Cardiac fibroblast (primary cell): ENCODE results near the gene SCAPER.
A peak's percentile ranks its signal among the peaks of the same experiment; 100 is the strongest.

Experiments used
- DNase-seq, 2 donors: peaks; one replicate each; pipeline versions ENCODE4 v3.0.0 to v3.0.0-alpha.2; 2010; ENCODE audit warnings: low read depth in 2 of 2
- H3K4me3 ChIP-seq, 2 donors: replicated peaks in 1 of 2; 1 replicate in 1 of 2; 2 replicates in 1 of 2; pipeline ENCODE4 v1.5.1; 2011; ENCODE audit warnings: low read depth in 2 of 2, low read length in 2 of 2, mild to moderate bottlenecking in 2 of 2, moderate library complexity in 1 of 2
- TF ChIP-seq, protein P1 (sequence below): IDR thresholded peaks from one replicate; pipeline ENCODE4 v1.5.1; 2011; ENCODE audit warnings: low read depth, mild to moderate bottlenecking, low read length, inconsistent platforms

The SCAPER gene

DNA sequence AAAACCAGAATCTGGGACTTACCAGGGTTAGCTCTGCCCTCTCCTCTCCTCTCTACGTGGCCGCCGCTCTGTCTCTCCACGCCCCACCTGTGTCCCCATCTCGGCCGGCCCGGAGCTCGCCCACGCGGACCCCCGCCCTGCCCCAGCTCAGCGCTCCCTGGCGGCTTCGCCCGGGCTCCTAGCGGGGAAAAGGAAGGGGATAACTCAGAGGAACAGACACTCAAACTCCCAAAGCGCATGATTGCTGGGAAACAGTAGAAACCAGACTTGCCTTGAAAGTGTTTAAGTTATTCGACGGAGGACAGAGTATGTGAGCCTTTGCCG, 563.1 kb downstream of the SCAPER start:
- TF ChIP-seq, protein P1, sequence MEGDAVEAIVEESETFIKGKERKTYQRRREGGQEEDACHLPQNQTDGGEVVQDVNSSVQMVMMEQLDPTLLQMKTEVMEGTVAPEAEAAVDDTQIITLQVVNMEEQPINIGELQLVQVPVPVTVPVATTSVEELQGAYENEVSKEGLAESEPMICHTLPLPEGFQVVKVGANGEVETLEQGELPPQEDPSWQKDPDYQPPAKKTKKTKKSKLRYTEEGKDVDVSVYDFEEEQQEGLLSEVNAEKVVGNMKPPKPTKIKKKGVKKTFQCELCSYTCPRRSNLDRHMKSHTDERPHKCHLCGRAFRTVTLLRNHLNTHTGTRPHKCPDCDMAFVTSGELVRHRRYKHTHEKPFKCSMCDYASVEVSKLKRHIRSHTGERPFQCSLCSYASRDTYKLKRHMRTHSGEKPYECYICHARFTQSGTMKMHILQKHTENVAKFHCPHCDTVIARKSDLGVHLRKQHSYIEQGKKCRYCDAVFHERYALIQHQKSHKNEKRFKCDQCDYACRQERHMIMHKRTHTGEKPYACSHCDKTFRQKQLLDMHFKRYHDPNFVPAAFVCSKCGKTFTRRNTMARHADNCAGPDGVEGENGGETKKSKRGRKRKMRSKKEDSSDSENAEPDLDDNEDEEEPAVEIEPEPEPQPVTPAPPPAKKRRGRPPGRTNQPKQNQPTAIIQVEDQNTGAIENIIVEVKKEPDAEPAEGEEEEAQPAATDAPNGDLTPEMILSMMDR = no peak
- peak in 1 of 2 donors; percentile 10 for DNase-seq
- H3K4me3 ChIP-seq = no peak overlapping the region

DNA sequence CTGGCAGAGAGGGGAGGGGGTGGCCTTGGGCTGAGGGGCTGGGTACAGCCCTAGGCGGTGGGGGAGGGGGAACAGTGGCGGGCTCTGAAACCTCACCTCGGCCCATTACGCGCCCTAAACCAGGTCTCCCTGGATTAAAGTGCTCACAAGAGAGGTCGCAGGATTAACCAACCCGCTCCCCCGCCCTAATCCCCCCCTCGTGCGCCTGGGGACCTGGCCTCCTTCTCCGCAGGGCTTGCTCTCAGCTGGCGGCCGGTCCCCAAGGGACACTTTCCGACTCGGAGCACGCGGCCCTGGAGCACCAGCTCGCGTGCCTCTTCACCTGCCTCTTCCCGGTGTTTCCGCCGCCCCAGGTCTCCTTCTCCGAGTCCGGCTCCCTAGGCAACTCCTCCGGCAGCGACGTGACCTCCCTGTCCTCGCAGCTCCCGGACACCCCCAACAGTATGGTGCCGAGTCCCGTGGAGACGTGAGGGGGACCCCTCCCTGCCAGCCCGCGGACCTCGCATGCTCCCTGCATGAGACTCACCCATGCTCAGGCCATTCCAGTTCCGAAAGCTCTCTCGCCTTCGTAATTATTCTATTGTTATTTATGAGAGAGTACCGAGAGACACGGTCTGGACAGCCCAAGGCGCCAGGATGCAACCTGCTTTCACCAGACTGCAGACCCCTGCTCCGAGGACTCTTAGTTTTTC, 563.6 kb downstream of the SCAPER start:
- DNase-seq = peak in 1 of 2 donors; percentile 15
- H3K4me3 ChIP-seq = no peak overlapping the region
- TF ChIP-seq, protein P1 = no peak

DNA sequence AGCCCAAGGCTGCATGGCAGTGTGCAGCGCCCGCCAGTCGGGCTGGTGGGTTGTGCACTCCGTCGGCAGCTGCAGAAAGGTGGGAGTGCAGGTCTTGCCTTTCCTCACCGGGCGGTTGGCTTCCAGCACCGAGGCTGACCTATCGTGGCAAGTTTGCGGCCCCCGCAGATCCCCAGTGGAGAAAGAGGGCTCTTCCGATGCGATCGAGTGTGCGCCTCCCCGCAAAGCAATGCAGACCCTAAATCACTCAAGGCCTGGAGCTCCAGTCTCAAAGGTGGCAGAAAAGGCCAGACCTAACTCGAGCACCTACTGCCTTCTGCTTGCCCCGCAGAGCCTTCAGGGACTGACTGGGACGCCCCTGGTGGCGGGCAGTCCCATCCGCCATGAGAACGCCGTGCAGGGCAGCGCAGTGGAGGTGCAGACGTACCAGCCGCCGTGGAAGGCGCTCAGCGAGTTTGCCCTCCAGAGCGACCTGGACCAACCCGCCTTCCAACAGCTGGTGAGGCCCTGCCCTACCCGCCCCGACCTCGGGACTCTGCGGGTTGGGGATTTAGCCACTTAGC, 564.3 kb downstream of the SCAPER start:
- no peak overlapping the region for H3K4me3 ChIP-seq
- TF ChIP-seq, protein P1 = peak; percentile 21

DNA sequence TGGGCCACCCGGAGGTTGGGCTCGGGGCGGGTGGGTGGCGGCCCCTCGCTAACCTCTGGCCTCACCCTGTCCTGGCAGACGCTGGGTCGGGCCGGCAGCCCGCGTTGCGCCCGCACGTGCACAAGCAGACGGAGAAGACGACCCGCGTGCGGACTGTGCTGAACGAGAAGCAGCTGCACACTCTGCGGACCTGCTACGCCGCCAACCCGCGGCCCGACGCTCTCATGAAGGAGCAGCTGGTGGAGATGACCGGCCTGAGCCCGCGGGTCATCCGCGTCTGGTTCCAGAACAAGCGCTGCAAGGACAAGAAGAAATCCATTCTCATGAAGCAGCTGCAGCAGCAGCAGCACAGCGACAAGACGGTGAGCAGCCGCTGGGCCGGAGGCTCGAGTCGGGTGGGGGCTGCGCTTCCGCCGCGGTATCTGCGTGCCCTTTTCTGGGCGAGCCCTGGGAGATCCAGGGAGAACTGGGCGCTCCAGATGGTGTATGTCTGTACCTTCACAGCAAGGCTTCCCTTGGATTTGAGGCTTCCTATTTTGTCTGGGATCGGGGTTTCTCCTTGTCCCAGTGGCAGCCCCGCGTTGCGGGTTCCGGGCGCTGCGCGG, 564.8 kb downstream of the SCAPER start:
- TF ChIP-seq, protein P1 = no peak
- DNase-seq = peak in 1 of 2 donors; percentile 57
- H3K4me3 ChIP-seq = peak overlapping the region; percentile 5 to 32

More for the DNA sequence above, 564.3 kb downstream of the SCAPER start:
- DNase-seq = no peak

DNA sequence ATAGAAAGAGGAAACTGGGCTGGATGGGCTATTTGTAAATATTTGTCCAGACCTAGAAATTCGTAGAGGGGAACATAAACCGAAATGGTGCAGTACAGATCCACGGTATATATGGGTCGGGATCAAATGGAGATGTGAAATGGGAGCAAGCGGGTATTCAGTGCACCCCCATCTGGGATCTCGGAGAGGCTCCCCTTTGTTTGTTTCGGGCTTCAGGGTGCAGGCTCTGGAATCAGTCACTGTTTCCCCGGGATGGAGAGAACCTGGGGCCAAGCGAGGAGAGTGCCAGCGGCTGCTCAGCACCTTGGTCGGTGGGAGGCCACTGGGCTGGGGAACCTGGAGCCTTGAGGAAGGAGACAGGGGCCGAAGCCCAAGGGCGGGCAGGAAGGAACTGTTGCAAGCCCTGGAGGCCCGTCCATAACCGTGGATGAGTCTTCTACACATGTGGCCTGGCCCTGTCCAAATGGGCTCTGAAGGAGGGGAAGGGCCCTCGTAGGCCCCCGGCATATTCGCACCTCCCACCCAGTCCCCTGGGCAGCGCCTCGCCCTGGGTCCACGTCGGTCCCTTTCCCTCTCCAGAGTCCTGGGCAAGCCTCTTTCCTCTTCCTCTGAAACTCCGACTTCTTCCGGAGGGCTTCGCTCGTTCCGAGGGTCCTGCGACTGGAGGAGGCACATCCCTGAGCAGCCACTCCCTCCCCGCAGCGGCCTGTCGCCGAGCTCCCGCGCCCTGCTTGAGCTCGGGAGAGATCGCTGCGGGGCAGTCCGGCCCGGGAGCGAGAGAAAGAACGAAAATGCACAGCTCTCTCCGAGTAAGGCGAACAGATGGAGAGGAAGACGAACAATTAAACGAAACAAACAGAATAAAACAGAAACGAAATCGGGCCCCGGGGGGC, 565.6 kb downstream of the SCAPER start:
- H3K4me3 ChIP-seq = peak overlapping the region; percentile 5 to 32
- TF ChIP-seq, protein P1 = no peak
- DNase-seq = peak in 1 of 2 donors; percentile 55

DNA sequence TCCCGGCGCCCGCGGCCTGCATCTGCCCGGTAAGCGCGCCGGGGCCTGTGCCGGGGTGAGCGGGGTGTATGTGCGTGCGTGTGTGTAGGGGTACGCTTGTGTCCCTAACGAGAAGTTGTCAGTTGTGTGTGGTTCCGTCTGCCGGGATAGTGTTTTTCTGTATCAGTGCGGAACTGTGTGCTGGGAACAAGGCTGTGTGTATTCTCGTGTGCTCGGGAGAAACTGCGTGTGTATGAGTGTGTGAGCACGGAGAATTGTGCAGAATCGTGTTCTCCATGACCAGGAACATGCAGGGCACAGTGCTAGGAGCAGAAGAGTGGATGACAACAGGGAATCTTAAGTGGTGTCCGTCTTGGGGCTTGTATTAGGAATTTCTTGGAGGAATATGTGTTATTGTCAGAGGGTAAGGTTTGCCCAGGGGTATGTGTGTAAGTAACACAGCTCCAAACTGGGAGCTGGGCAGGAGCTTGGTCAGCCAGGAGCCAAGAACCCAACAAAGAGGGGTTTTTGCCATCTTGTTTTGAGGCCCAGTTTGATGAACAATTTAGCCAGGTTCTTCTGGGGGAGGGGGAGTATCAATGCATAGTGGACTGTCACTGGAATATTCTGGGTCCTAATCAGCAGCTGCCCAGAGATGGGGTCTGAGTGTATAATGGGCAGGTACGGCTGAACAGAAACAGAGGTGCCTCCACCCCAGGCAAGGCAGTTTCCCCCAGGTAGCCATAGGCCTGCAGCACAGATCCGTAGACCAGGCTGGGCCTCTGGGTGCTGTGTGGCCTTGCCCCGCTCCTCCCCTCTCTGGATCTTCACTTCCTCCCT, 566.4 kb downstream of the SCAPER start:
- no peak overlapping the region for H3K4me3 ChIP-seq
- DNase-seq = no peak
- TF ChIP-seq, protein P1 = no peak
